Fibroblast of the aortic adventitia (primary cell): Measurements from ENCODE around the gene NARS2. TPM values are rescaled to one million over a fixed set of nuclear protein-coding genes. Genes with fewer than 3 reads are reported as not detected.

ENCODE experiments used
- DNase-seq: peaks from one replicate; pipeline ENCODE4 v3.0.0-alpha.2; 2010; ENCODE audit warnings: low read depth
- H3K4me3 ChIP-seq: 2 replicates; pipeline ENCODE4 v1.5.1; 2011; ENCODE audit warnings: low read depth, mild to moderate bottlenecking, control low read depth, low read length, moderate library complexity
- total RNA-seq: library from RNA; depleted of rRNA; stranded (reverse); fragments of >200 nt; gene quantifications from 2 replicates; pipeline ENCODE4 v1.2.3, GENCODE V29; 2012; ENCODE audit warnings: low replicate concordance
- TF ChIP-seq, protein P1 (sequence below): IDR thresholded peaks from 2 replicates; pipeline ENCODE4 v1.5.1; 2011; ENCODE audit warnings: mild to moderate bottlenecking, low read length, control low read depth, inconsistent platforms; ENCODE audit not compliant: insufficient read depth

NARS2 gene
- total RNA-seq, 1 donor: 15.1 TPM

DNA sequence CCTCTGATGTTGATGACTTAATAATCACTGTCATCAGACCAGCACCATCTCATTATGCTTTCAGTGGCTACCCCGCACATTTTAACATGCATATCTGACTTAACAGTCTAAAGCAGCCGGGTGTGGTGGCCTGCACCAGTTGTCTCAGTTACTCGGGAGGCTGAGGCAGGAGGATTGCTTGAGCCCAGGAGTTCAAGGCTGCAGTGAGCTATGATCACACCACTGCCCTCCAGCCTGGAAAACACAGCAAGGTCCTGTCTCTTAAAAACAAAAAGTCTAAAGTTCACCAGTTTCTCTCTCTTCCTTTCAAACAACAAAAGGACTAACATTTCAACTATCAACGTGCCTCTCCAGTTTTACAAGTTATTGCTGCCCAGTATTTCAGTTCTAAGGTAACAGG lies 101.8 kb downstream of the NARS2 start:
- DNase-seq: no peak
- H3K4me3 ChIP-seq: no peak overlapping the region
- TF ChIP-seq, protein P1, sequence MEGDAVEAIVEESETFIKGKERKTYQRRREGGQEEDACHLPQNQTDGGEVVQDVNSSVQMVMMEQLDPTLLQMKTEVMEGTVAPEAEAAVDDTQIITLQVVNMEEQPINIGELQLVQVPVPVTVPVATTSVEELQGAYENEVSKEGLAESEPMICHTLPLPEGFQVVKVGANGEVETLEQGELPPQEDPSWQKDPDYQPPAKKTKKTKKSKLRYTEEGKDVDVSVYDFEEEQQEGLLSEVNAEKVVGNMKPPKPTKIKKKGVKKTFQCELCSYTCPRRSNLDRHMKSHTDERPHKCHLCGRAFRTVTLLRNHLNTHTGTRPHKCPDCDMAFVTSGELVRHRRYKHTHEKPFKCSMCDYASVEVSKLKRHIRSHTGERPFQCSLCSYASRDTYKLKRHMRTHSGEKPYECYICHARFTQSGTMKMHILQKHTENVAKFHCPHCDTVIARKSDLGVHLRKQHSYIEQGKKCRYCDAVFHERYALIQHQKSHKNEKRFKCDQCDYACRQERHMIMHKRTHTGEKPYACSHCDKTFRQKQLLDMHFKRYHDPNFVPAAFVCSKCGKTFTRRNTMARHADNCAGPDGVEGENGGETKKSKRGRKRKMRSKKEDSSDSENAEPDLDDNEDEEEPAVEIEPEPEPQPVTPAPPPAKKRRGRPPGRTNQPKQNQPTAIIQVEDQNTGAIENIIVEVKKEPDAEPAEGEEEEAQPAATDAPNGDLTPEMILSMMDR: no peak

DNA sequence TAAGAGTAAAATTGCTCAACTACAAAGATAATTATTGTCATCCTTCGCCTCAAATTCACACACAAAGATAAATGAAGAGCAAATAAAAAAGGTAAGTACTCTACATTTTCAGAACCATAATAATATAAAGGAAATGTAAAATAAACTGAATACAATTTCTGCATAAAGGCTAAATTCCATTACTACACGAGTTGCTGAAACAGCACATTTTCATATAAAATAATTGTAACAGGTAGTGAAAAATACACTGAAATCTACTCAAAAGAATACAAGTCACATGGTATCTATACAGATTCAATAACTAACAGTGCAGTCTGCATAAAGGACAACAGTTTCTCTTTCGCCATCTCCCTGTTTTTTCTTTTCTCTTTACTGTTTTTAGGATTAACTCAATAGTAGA lies 102.3 kb downstream of the NARS2 start:
- no peak for DNase-seq
- no peak overlapping the region for H3K4me3 ChIP-seq
- TF ChIP-seq, protein P1: no peak

DNA sequence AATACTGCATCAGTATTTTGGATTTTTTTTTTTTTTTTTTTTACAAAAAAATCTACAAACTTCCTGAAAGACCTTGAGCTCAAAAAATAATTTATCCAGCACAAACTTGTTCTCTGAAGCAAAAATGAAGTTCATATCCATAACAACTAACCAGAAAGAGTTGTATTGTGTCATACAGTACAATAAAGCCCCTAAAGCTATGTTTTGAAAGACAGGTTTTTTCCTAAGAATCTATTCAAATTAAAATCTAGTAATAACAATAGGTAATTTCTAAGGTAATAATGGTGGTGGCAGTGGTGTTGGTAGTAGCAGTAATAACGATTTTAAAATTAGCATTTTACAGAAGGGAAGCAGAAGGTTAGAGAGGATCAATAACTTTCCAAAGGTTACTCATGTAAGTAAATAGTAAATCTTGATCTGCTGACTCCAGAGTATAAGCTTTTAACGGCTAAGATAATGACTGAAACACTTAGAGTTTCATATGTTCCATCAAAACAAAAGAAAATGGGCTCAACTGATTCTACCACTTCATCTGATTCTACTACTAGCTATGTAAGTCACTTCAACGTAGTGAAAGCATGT lies 103.7 kb downstream of the NARS2 start:
- TF ChIP-seq, protein P1: no peak

DNA sequence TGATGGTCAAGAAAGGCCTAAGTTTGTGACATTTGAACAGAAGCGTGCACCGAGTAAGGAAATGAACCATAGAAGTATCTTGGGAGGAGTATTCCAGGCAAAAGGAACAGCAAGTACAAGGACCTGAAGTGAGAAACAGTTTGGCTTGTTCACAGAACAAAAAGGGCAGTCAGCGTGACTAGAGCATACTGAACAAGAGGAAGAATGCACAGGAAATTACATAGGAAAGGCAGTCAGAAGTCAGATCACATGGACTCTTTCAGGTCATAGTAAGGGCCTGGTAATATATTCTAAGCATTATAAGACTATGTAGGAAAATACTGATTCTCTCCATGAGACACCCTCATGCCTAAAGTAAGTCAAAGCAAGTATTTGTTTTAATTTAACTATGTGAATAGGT lies 104.8 kb downstream of the NARS2 start:
- H3K4me3 ChIP-seq: no peak overlapping the region
- no peak for DNase-seq
- TF ChIP-seq, protein P1: no peak

More for the DNA sequence above, 103.7 kb downstream of the NARS2 start:
- DNase-seq: no peak
- H3K4me3 ChIP-seq: no peak overlapping the region

DNA sequence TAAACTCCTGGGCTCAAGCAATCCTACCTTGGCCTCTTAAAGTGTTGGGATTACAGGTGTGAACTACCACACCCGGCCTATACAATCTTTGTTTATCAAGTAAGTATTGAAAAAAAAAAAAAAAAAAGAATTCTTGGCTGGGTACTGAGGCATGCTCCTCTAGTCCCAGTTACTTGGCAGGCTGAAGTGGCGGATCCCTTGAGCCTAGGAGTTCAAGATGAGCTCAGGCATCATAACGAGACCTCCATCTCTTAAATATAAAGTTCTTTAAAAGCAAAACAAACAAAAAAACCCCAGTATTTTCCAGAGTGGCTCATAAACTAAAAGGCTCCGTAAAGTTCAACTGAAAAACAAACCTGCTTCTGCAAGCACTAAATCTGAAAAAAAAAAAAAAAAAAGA lies 106.7 kb downstream of the NARS2 start:
- TF ChIP-seq, protein P1: no peak
- no peak for DNase-seq
- no peak overlapping the region for H3K4me3 ChIP-seq

DNA sequence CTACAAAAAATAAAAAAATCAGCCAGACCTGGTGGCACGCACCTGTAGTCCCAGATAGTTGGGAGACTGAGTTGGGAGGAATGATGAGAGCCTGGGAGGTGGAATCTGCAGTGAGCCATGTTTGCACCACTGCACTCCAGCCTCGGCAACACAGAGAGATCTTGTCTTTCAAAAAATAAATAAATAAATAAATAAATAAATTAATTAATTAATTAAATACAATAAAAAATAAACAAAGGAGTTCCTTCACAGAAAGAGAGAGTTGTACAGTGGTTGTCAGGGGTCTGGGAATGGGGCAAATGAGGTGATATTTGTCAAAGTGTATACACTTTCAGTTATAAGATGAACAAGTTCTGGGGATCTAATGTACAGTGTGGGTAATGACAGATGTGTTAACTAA lies 107.3 kb downstream of the NARS2 start:
- DNase-seq: no peak
- TF ChIP-seq, protein P1: no peak
- no peak overlapping the region for H3K4me3 ChIP-seq
